ENCODE results near the gene RBFOX1. TPM values are rescaled to one million over a fixed set of nuclear protein-coding genes. Genes with fewer than 3 reads are reported as not detected.

Gene RBFOX1
- total and polyA plus RNA-seq, 2 donors (not counting 1 experiment from before 2014, with no cell fraction given) = not detected

- 94% methylated on average over 2 of the region's 3 CpGs for WGBS (ENCODE audit: insufficient coverage)
- H3K4me1 ChIP-seq (ENCODE audit: control insufficient read depth in 2 of 2, insufficient read depth in 2 of 2, low read length in 2 of 2) = no peaks in the 10 kb centered on the region
- H3K79me2 ChIP-seq (ENCODE audit: control insufficient read depth, insufficient read depth, low read length) = no peaks in the 10 kb centered on the region
- Mint-ChIP-seq H3K9me3 (ENCODE audit: insufficient read depth) (peaks cover under 1% of the 10 kb centered on the region), H3K27me3 (no peaks in the 10 kb centered on the region), H3K27ac (no peak overlapping the region), H3K4me3 (no peak overlapping the region), H3K4me1 (no peaks in the 10 kb centered on the region)
- no peaks in the 10 kb centered on the region for H3K27me3 ChIP-seq (replicated peaks in 1 of 4; ENCODE audit: control extremely low read depth in 1 of 4, control insufficient read depth in 3 of 4, insufficient read depth in 4 of 4, low read length in 3 of 4)
- no peak overlapping the region for H3K4me3 ChIP-seq (ENCODE audit: control extremely low read depth in 1 of 5, extremely low read depth in 1 of 5, insufficient read depth in 1 of 5, low read depth in 2 of 5, low read length in 4 of 5)
- ChIA-PET CTCF (no interaction called here), POLR2A (no interaction called here)
- peaks cover 0 to 4% (median 0%) of the 10 kb centered on the region in 3 donors for H3K9me3 ChIP-seq (ENCODE audit: control extremely low read depth in 1 of 3, control insufficient read depth in 2 of 3, insufficient read depth in 1 of 3, low read length in 2 of 3)
- DNase-seq (no peak), ATAC-seq (ENCODE audit: low read depth) (no peak)
- H3K9ac ChIP-seq (ENCODE audit: low read length) = no peak overlapping the region
- TF ChIP-seq EZH2 (IDR thresholded peaks at IDR 0.05; ENCODE audit: borderline replicate concordance, insufficient read depth, low read depth, low read length, poor library complexity, severe bottlenecking) (no peak), CTCF (IDR thresholded peaks at IDR 0.05) (no peak)
- H3K4me2 ChIP-seq (replicated peaks; ENCODE audit: low read depth, low read length, poor library complexity, severe bottlenecking) = no peak overlapping the region
- intact Hi-C loops (cut with micrococcal nuclease) = no loop called here
- no peak overlapping the region for H3K27ac ChIP-seq (ENCODE audit: low read length in 2 of 2)
- H3K36me3 ChIP-seq (replicated peaks in 1 of 2; ENCODE audit: control extremely low read depth in 1 of 2, control insufficient read depth in 1 of 2, extremely low read depth in 1 of 2, insufficient read depth in 2 of 2, low read length in 1 of 2) = no peaks in the 10 kb centered on the region
- no peaks in the 10 kb centered on the region for H4K20me1 ChIP-seq (ENCODE audit: control insufficient read depth, insufficient read depth, low read length, poor library complexity, severe bottlenecking)
- H2AFZ ChIP-seq (ENCODE audit: insufficient read depth, low read depth, low read length, poor library complexity, severe bottlenecking) = no peak overlapping the region
Measured at GRCh38 chr16:7508656-7509055, 176.0 kb downstream of the RBFOX1 start.

GRCh38 chr16:7509963-7510601, 177.4 kb downstream of the RBFOX1 start:
- H3K4me1 Mint-ChIP-seq = no peaks in the 10 kb centered on the region
- Histone ChIP-seq H3K79me2 (ENCODE audit: control insufficient read depth, insufficient read depth, low read length) (no peaks in the 10 kb centered on the region), H4K20me1 (ENCODE audit: control insufficient read depth, insufficient read depth, low read length, poor library complexity, severe bottlenecking) (no peaks in the 10 kb centered on the region), H3K4me3 (ENCODE audit: control extremely low read depth in 1 of 5, extremely low read depth in 1 of 5, insufficient read depth in 1 of 5, low read depth in 2 of 5, low read length in 4 of 5) (no peak overlapping the region), H3K27ac (ENCODE audit: low read length in 2 of 2) (no peak overlapping the region), H3K9me3 (ENCODE audit: control extremely low read depth in 1 of 3, control insufficient read depth in 2 of 3, insufficient read depth in 1 of 3, low read length in 2 of 3) (peaks cover 0 to 4% (median 0%) of the 10 kb centered on the region in 3 donors), H2AFZ (ENCODE audit: insufficient read depth, low read depth, low read length, poor library complexity, severe bottlenecking) (no peak overlapping the region), H3K9ac (ENCODE audit: low read length) (no peak overlapping the region), H3K4me2 (replicated peaks; ENCODE audit: low read depth, low read length, poor library complexity, severe bottlenecking) (no peak overlapping the region), H3K4me1 (ENCODE audit: control insufficient read depth in 2 of 2, insufficient read depth in 2 of 2, low read length in 2 of 2) (no peaks in the 10 kb centered on the region), H3K27me3 (replicated peaks in 1 of 4; ENCODE audit: control extremely low read depth in 1 of 4, control insufficient read depth in 3 of 4, insufficient read depth in 4 of 4, low read length in 3 of 4) (no peaks in the 10 kb centered on the region), H3K36me3 (replicated peaks in 1 of 2; ENCODE audit: control extremely low read depth in 1 of 2, control insufficient read depth in 1 of 2, extremely low read depth in 1 of 2, insufficient read depth in 2 of 2, low read length in 1 of 2) (no peaks in the 10 kb centered on the region)
- H3K9me3 Mint-ChIP-seq (ENCODE audit: insufficient read depth) = peaks cover 2% of the 10 kb centered on the region
- POLR2A ChIA-PET = no interaction called here
- DNase-seq = no peak
- WGBS (ENCODE audit: insufficient coverage) = 83% methylated on average over 14 of the region's 23 CpGs
- intact Hi-C loops (cut with micrococcal nuclease) = no loop called here
- H3K4me3 Mint-ChIP-seq = no peak overlapping the region
- ATAC-seq (ENCODE audit: low read depth) = no peak
- H3K27me3 Mint-ChIP-seq = no peaks in the 10 kb centered on the region
- H3K27ac Mint-ChIP-seq = no peak overlapping the region
- CTCF ChIA-PET = no interaction called here
- no peak for TF ChIP-seq CTCF (IDR thresholded peaks at IDR 0.05)
- no peak for TF ChIP-seq EZH2 (IDR thresholded peaks at IDR 0.05; ENCODE audit: borderline replicate concordance, insufficient read depth, low read depth, low read length, poor library complexity, severe bottlenecking)
